Esophagus muscularis mucosa (tissue), 3 donors: Measurements from ENCODE around the gene CD27.

Experiments used
- POLR2A ChIP-seq: fragments of 450-650 bp; IDR thresholded peaks from one replicate; pipeline ENCODE4 v1.6.1; 2017; ENCODE audit warnings: antibody characterized with exemption, moderate library complexity, mild to moderate bottlenecking, low read depth
- POLR2AphosphoS5 ChIP-seq, 2 donors: sonication (generic); formaldehyde crosslinking; IDR thresholded peaks; one replicate each; pipeline ENCODE4 v1.6.1; 2017; ENCODE audit warnings: antibody characterized with exemption in 2 of 2
- TF ChIP-seq, protein P1 (sequence below), 3 experiments: fragments of 200-600 bp in 2 of 3; fragments of 450-650 bp in 1 of 3; sonication (generic) in 2 of 3; IDR thresholded peaks; one replicate each; pipeline ENCODE4 v1.5.1; 2017 to 2019; ENCODE audit warnings: antibody characterized with exemption in 3 of 3, mild to moderate bottlenecking in 2 of 3, moderate library complexity in 1 of 3

DNA sequence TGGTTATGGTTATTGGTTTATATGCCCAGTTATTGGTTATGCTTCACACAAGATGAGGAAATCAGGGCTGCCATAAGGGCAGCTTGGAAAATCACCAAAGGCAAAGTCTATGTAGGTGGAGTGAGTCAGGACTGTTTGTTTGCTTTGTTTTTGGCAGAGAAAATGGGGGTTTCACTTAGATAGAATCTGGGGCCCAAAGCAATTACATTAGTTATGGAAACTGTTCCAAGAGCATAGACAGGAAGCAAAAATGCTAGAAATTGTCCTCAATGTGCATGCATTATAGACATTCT, 23.5 kb downstream of the CD27 start:
- TF ChIP-seq, protein P1, sequence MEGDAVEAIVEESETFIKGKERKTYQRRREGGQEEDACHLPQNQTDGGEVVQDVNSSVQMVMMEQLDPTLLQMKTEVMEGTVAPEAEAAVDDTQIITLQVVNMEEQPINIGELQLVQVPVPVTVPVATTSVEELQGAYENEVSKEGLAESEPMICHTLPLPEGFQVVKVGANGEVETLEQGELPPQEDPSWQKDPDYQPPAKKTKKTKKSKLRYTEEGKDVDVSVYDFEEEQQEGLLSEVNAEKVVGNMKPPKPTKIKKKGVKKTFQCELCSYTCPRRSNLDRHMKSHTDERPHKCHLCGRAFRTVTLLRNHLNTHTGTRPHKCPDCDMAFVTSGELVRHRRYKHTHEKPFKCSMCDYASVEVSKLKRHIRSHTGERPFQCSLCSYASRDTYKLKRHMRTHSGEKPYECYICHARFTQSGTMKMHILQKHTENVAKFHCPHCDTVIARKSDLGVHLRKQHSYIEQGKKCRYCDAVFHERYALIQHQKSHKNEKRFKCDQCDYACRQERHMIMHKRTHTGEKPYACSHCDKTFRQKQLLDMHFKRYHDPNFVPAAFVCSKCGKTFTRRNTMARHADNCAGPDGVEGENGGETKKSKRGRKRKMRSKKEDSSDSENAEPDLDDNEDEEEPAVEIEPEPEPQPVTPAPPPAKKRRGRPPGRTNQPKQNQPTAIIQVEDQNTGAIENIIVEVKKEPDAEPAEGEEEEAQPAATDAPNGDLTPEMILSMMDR (IDR thresholded peaks at IDR 0.05), result no peak
- TF ChIP-seq POLR2A (no peak), POLR2AphosphoS5 (IDR thresholded peaks at IDR 0.05) (no peak)
